A673 (cell line): ENCODE data around the gene ASTN2.

ENCODE experiments used
- EZH2 ChIP-seq: fragments of 200-600 bp; sonication (generic); IDR thresholded peaks from 2 replicates; pipeline ENCODE4 v1.6.1; 2017; ENCODE audit warnings: borderline replicate concordance, low read depth, mild to moderate bottlenecking, mixed read lengths, antibody characterized with exemption, low read length; ENCODE audit not compliant: poor library complexity, severe bottlenecking
- TF ChIP-seq, protein P1 (sequence below): fragments of 300-800, 200-600 bp; sonication (generic); conservative IDR thresholded peaks from 2 replicates; pipeline ENCODE4 v1.5.1; 2017; ENCODE audit warnings: low read depth, mild to moderate bottlenecking, antibody characterized with exemption, low read length, moderate library complexity, mixed read lengths

DNA sequence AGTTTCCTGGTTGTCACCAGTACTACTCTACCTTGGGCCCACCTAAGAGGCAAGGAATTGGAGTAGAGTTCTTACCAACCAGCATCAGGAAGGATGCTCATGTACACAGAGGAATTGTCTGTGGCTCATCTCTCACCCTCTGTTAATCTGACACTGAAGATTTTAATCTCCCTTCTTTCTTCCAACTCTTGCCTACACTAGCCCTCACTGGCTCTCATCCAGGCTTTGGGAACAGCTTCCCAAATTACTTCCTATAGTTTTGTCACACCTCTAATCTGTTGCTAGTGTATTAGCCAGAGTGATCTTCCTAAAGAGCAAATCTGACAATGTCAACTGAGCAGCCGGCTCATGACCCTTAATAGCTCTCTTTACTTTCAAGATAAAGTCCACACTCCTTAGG is 946.5 kb downstream of the ASTN2 start:
- TF ChIP-seq, protein P1, sequence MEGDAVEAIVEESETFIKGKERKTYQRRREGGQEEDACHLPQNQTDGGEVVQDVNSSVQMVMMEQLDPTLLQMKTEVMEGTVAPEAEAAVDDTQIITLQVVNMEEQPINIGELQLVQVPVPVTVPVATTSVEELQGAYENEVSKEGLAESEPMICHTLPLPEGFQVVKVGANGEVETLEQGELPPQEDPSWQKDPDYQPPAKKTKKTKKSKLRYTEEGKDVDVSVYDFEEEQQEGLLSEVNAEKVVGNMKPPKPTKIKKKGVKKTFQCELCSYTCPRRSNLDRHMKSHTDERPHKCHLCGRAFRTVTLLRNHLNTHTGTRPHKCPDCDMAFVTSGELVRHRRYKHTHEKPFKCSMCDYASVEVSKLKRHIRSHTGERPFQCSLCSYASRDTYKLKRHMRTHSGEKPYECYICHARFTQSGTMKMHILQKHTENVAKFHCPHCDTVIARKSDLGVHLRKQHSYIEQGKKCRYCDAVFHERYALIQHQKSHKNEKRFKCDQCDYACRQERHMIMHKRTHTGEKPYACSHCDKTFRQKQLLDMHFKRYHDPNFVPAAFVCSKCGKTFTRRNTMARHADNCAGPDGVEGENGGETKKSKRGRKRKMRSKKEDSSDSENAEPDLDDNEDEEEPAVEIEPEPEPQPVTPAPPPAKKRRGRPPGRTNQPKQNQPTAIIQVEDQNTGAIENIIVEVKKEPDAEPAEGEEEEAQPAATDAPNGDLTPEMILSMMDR, result no peak
- TF ChIP-seq EZH2, result no peak
